Measurements from ENCODE around the gene ASIC1.

The ASIC1 gene

DNA sequence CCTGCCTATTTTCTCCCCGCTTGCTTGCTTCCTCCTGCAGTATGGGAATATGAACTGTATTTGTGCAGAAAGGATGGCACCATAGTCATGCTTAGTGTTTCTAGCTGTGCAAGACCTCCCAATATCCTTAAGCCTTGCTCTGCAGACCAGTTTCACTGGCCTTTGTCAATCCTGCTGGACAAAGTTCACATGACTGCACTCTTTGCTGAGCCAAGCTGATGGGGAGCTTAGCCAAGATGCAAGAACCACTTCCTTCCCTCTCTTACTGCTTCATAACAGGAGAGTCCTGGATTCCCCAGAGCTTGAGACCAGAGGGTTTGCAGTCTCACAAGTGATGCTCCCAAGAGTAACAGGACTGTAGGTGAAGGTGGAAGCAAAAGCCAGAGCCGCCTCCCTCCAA, 3.8 kb downstream of the ASIC1 start:
- no peak for DNase-seq (ENCODE audit: extremely low read depth, low read depth)
- TF ChIP-seq, protein P1, sequence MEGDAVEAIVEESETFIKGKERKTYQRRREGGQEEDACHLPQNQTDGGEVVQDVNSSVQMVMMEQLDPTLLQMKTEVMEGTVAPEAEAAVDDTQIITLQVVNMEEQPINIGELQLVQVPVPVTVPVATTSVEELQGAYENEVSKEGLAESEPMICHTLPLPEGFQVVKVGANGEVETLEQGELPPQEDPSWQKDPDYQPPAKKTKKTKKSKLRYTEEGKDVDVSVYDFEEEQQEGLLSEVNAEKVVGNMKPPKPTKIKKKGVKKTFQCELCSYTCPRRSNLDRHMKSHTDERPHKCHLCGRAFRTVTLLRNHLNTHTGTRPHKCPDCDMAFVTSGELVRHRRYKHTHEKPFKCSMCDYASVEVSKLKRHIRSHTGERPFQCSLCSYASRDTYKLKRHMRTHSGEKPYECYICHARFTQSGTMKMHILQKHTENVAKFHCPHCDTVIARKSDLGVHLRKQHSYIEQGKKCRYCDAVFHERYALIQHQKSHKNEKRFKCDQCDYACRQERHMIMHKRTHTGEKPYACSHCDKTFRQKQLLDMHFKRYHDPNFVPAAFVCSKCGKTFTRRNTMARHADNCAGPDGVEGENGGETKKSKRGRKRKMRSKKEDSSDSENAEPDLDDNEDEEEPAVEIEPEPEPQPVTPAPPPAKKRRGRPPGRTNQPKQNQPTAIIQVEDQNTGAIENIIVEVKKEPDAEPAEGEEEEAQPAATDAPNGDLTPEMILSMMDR (IDR thresholded peaks at IDR 0.05; ENCODE audit: low read depth, low read length), result no peak

DNA sequence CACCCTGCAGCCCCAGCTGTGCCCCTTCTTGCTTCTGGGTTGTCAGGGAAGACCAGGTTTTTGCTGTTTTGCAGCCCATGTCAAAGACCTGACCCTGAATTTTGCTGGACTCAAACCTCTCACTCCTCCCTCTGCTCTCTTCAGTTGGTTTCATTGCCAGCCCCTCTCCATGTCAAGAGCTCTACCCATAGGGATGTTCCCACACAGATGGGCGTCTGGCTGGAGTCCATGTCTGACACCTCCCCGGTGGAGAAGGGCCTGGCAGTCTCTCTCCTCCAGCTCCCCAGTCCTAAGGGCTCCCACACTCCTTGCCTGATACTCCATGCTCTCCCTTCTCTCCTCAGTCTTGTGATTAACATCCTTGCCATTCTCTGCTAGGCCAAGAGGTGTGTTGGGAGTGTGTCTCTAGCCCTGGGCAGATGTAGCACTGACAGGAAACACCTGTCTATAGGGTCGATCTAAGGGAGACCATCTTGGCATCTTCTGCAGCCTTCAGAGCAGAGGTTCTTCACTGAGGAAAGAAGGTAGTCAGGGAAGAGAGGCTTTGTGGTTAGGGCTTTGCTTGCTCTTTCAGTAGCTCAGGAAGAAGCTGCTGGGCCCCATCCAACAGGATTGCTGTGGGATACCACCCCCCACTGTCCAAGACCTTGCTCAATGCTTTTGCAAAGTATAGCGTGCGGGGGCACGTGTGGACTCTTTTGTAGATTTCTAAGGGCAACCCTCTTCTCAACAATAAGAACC, 4.7 kb downstream of the ASIC1 start:
- TF ChIP-seq, protein P1 (IDR thresholded peaks at IDR 0.05; ENCODE audit: low read depth, low read length), result no peak
- DNase-seq (ENCODE audit: extremely low read depth, low read depth), result no peak

DNA sequence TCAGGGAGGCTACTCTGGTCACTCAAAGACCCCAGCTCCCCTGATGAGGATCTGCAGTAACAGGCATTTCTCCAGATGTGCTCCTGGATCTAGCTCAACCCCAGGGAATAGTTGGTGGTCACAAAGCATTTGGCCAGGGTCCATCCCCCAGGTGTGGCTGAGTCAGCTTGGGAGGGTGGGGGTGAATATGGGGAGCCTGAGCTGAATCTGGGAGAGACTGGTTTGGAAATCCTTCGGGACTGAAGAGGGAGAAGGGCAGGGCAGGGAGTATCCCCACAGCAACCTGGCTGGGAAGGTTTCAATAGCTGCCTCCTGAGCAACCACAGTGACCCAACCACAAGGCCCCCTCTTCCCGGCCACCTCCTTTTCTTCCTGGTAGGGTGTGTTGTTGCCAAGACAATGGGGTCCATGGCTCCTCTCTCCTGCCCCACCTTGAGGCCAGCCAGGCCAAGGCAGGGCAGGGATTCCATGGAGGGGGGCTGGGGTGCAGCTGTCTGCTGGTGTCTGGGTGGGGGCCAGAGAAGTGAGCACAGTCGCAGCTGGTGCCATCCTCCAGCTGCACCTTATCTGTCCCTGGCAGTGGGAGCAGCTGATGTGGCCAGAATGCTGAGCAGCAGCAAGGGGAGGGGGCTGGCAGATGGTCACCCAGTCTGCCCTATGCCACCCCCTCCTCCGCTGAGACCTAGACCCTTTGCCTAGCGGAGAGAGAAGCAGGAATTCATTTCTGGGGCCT, 5.5 kb downstream of the ASIC1 start:
- no peak for DNase-seq (ENCODE audit: extremely low read depth, low read depth)
- TF ChIP-seq, protein P1 (IDR thresholded peaks at IDR 0.05; ENCODE audit: low read depth, low read length), result no peak

DNA sequence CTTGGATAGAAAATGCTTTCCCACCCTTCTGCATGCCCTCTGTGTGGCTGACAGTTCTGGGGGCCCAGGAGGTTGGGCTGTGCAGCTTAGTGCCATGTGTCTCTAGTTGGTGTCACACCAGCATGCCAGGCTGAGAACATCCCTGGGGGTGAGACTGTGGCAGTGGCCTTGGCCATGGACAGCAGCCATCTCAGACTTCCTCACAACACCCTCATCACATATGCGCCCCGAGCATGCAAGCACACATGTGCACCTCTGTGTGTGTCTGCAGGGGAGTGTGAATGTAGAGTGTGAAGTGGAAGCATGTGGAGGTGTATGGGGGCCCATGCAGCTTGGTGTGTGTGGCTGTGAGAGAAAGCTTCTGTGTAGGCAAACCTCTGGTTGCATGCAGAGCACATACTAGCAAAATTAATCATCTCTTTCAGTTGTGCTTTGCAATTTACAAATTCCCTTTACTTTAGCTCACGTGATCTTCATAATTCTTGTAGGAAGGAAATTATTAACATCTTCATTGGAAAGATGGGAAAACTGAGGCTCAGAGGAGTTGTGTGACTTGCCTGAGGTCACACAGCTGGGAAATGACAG, 8.4 kb downstream of the ASIC1 start:
- TF ChIP-seq, protein P1 (IDR thresholded peaks at IDR 0.05; ENCODE audit: low read depth, low read length), result no peak

DNA sequence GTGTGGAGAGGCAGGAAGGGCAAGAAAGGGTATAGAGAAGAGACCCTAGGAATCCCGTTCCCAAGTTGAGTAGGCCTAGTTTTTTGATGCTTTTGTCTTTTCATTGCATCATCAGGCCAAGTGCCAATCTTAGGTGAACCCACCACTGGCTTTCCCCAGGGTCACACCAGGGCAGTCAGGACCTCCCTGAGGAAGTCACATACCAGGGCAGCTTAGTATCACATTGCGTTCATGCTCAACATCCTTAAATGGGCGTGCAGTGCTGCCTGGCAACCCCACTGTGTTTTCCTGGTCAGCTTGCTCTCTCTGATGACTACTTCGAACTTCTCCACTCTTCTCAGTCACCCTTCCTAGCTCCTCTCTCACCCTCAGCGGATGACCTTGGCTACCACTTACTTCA, 9.0 kb downstream of the ASIC1 start:
- TF ChIP-seq, protein P1 (IDR thresholded peaks at IDR 0.05; ENCODE audit: low read depth, low read length), result no peak
- peak; percentile 67 for DNase-seq (ENCODE audit: extremely low read depth, low read depth)

More for the DNA sequence above, 8.4 kb downstream of the ASIC1 start:
- no peak for DNase-seq (ENCODE audit: extremely low read depth, low read depth)

DNA sequence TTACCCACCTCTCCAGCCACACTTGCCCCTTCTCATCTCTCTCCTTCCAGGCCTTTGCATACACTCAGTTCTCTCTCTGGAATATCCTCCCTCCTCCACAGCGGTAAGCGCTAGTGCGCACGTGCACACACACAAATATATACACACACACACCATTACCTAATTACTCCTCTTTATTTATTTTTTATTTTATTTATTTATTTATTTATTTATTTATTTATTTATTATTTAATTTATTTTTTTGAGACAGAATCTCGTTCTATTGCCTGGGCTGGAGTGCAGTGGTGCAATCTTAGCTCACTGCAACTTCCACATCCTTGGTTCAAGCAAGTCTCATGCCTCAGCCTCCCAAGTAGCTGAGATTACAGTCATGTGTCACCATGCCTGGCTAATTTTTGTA, 11.7 kb downstream of the ASIC1 start:
- no peak for DNase-seq (ENCODE audit: extremely low read depth, low read depth)
- TF ChIP-seq, protein P1 (IDR thresholded peaks at IDR 0.05; ENCODE audit: low read depth, low read length), result no peak

DNA sequence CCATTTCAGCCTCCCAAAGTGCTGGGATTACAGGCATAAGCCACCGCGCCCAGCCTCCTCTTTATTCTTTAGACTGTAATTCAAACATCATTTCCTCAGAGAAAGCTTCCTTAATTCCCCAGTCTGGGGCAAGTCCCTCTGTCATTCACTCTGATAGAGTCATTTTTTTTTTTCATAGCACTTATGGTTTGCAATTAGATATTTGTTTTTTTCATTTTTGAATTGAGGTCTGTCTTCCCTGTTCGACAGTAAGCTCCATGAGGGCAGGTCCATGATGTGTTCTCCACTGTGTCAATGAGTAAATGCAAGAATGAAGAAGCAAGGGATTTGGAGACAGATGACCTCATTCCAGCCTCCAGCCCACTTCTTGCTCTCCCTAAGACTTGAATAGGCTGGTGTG, 12.1 kb downstream of the ASIC1 start:
- DNase-seq (ENCODE audit: extremely low read depth, low read depth), result no peak
- TF ChIP-seq, protein P1 (IDR thresholded peaks at IDR 0.05; ENCODE audit: low read depth, low read length), result no peak
